Jurkat, Clone E6-1 (cell line): ENCODE results near the gene TNRC18.

Source experiments
- DNase-seq: peaks from one replicate; pipeline ENCODE4 v3.0.0-alpha.2; 2011; ENCODE audit warnings: low read depth, low spot score
- H3K4me3 ChIP-seq: 2 replicates; pipeline ENCODE4 v1.5.1; 2011; ENCODE audit warnings: mild to moderate bottlenecking, low read length, control low read depth, moderate library complexity

The TNRC18 gene

DNA sequence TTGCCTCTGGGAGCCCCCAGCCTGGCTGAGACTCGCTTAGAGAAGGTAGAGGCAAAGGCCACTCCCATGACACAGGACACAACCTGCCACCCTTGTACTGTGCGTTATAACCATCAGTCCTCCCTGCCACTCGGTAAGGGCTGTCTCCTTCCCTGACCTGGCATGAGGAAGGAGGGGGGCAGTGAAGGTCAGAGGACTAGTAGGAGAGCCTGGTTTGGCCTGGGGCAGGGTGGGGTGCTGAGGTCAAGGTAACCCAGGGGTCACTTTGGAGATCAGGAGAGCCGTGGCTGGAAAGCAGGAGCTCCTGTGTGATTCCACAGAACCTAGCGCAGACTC, 6.9 kb upstream of the TNRC18 start:
- DNase-seq = no peak
- H3K4me3 ChIP-seq = no peak overlapping the region

DNA sequence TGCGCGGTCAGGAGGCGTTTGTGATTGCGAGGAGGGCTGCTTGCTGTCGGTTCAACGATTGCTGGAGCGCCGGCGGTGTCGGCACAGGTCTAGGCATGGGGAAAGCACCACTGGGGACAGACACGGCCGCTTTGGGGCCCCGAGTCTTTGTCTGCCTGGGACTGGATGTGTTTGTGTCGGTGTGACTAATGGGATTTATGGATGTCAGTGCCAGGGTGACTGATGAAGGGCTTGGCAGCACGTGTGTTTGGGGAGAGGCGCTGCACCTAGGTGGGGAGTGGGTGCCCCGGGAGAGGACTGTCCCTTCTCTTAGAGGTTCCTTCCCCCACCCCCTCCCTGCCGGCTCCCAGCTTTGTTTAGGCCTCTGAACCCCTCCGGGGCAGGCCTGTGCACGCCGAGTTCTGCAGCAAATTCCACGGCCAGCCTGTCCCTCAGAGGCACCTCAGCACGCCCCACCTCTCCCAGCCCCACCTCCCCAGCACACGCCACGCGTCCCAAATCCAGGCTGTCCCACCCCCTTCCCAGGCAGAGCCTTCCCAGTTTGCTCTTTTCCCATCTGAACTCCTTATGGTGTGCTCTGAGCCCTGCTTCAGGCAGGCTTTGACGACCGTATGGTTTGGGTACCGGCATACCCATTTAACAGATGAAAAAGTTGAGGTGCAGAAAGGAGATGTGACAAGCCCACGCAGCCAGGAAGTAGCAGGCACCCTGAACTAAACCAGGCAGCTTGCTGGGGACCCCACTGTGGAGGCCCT, 6.4 kb upstream of the TNRC18 start:
- DNase-seq = no peak
- no peak overlapping the region for H3K4me3 ChIP-seq

DNA sequence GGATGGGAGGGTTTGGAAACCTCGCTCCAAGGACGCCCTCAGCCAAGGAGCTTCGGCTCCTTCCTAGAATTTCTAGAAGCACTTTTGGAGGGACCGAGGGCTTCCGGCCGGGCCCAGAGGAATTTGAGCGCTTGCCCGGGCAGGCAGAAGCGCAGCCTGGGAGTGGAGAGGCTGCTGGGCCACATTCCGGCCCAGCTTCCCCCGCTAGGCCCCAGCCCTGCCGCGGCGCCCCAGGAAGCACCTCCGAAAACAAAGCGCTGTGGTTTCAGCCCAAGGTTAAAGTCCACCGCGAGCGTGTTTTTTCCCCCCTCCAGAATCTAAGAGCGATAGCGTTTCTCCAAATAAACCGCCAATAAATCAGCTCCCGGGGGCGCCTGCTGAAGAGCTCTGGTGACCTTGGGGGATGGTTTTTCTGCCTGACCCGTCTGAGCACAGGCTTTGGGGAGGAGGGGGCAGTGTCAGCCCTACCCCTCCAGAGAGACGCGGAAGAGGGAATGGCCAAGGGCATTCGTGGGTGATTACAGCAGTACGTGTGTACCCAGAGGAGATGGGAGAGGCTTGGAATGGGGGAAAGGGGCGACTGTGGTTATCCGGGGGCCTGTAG, 5.7 kb upstream of the TNRC18 start:
- no peak for DNase-seq
- no peak overlapping the region for H3K4me3 ChIP-seq

DNA sequence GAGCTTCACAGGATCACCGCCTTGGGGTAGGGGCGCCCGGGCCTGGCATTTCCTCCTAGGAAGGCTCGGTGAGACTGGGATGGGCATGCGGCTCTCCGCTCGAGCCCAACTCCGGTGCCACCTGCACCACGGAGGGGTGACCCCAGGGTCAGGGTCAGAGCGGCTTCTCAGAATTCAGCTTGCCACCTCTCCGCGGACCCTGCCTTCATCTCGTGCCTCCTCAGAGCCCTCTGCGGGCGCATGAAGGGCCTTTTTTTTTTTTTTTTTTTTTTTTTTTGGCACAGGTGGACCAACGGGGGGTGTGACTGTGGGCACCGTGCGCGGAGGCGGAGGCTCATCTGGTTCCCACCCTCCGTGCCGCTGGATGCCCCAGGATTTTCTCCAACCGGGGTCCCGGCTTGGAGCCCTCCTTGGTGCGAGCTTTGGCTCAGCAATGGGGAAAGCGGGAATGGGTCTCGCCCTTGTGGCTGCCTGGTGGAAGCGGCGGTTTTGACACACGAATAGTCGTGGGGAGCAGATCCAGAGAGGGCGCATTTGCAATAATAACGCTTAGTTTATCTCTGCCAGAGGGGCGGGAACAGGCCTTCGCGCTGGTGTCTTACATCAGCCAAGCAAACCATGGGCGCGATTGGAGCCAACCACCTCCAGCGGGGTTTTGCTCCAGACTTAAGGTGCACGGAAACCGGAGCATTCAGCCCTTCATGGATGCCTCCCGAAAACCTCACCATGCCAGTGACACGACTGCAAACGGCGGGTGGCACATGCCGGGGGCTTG, 5.0 kb upstream of the TNRC18 start:
- H3K4me3 ChIP-seq = no peak overlapping the region
- no peak for DNase-seq

DNA sequence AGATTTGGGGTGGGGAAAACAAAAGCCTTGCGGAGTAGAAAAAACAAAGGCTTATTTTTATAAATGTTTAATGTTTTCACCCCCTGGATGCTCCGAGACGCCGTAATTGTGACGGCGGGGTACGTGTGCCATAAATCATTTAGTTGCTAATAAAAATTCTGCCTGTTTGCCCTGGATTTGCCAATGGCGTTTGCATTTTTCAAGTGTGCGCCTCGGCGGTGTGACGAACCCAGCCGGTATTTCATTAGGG, 2.5 kb upstream of the TNRC18 start:
- H3K4me3 ChIP-seq = no peak overlapping the region
- no peak for DNase-seq

DNA sequence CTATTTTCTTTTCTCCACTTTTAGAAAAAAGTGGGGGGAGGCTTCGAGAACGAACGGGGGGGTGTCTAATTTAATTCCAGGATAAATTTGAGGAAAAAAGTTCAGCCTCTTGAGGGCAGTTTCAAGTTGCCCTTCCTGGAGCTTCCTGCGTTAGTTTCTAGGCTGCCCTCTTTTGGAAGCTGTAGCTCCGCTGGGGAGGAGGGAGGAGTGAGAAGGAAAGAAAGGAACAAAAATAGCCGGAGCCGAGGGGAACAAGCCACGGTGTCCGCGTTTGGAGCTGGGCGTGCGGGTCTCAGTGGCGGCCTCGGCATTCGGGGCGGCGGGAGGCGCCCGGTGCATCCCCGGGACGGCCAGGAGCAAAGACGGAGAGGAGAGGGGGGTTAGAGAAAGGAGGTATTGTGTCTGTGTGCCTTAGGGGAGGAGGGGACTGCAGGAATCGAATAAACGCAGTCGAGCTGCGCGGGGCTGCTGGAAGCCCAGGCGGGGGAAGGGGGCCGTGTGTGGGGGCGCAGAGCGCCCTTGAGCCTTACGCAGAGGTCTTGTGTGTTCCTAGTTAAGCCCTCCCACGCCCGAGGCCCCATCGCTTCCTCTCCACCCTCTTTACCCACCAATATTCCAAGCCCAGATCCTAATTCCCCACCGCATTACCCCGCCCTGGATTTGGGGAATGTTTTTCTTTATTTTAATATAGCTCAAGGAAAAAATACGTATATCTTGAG, 2.0 kb upstream of the TNRC18 start:
- H3K4me3 ChIP-seq = peak overlapping the region; percentile 73
- DNase-seq = no peak

DNA sequence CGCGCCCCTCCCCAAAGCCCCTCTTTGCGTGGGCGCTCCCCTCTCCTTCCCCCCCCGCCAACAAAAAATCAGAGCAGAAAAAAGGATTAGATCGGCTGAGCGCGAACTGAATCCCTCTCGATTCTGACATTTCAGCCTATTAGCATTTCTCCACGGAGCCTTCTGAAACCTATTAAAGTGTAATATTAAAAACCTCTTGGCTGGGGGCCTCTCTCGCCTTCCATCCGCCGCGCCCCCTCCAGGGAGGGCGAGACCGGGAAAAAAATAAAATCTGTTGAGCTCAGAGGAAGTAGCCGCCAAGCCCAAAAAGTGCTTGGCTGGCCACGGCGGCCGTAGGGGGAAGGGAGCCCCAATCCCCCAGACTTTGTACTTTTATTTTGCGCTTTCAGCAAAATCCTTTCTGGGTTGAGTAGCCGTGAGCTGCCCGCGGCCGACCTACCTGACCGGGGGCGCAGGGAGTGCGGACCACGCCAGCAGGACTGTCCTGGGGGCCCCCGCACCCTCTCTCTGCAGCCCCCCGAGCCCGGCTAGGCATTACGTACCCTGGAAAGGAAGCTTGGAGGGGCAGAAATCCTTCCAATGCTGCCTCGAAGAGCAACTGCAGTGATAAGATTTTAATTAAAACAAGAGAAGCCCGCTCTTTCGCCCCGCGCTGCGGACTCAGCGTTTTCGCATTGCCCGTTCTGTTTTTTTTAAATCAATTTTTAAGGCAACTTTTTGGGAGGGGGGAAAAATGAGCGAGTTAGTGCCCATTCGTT, 1.3 kb upstream of the TNRC18 start:
- DNase-seq = no peak
- peak overlapping the region; percentile 73 for H3K4me3 ChIP-seq

DNA sequence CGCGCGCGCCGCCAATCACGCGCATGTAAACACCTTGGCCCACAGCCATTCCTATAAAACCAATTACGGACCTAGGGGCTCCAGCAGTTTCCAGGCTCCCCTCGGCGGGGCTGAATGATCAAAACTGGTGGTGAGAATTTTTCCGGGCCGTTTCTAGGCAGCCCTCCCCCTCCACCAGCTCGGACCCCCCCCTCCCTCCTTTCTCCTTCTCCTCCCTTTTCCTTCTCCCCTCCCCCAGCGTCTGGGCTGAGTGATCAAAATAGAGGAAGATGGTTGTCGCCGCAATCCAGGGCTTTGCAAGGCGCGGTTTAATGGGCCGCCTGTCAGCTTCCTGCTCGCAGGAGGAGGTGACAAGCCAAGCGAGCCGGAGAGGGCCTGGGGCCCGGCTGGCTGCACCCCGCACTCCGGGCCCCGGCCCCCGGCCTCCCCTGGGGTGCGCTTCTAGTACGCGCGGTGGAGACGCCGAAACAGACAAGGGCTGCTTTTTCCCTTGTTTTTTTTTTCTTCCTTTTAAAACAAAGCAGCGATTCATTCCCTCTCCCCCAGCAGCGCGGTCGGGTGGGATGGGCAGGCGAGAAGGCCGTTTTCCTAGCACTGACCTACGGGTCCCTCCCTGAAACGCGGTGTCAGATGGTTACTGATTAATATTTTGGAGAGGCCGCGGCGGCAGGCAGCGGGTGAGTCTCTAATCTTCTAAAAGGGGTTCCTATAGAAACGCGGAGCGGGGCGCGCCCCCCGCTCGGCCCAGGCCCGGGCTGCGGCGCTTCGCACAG, 528 bp upstream of the TNRC18 start:
- H3K4me3 ChIP-seq = peak overlapping the region; percentile 73
- DNase-seq = peak; percentile 96

DNA sequence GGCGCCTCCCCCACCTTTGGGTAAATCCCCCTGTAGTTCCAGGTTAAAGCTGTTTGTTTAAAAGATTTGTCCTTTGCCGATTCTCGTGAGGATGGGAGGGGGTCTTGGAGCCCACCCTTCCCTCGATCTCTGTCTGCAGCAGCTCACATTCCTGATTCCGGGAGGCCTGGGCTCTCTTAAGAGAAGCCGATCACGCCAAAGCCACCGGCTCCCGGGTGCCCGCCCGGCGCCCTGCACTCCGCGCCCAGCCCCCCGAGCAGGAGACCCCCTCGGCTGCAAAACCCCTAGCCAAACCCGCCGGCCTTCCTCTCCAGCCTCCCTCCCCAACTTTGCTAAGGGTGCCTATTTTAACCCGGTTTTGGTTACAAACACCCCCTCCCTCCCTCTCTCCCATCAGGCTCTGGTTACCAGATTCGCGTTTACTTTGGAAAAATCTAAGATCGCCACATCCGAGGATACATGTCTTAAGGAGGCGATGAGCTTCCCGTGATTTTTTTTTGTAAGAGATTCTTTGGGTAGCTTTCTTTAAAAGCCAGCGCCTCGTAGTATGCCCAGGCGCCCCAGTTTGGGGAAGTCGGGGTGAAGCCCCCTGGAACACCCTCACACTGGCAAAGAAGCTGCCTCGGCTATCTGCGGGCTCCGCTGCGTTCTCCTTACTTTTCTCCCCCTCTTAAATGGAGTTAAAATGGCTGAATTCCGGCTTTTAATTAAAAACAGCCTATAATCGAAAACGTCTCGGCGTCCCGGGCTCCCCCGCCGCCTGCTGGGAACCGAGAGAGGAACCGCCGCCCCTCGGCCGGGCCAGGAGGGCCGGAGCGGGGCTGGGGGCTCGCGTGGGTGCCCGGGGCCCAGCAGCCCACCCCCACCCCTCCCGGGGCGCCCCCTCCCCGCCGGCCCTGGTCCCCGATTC, 983 bp downstream of the TNRC18 start:
- no peak for DNase-seq
- peak overlapping the region; percentile 88 for H3K4me3 ChIP-seq

DNA sequence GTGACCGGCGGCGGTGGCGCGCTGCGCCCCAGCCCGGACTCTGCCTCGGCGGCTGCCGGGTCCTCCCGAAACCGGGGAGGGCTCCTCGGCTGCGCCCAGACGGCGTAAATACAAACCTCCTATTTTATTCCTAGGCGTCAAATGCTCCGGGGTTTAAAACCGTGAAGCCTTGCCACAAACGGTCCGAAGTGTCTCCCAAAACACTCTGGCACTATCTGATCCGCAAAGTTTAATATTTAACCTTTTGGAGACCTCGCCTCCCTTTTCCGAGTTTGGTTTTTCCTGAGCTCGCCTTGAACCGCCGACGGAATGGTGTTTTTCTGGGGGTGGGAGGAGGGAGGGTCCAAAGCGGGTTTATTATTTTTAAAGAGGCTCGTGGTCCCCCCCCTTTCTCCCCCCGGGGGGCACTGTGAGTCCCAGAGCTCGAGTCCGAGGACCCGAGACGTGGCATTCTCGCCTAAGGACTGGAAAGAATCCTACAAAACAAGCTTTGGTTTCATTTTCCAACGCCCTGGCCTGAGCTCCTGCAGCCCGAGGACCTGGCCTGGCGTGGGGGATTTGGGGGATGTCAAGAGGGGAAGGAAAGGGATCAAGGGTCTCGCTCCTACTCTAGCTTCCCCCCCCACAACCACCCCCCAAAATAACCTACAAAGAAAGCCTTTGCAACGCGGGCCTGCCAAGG, 1.8 kb downstream of the TNRC18 start:
- no peak for DNase-seq
- peak overlapping the region; percentile 88 for H3K4me3 ChIP-seq

DNA sequence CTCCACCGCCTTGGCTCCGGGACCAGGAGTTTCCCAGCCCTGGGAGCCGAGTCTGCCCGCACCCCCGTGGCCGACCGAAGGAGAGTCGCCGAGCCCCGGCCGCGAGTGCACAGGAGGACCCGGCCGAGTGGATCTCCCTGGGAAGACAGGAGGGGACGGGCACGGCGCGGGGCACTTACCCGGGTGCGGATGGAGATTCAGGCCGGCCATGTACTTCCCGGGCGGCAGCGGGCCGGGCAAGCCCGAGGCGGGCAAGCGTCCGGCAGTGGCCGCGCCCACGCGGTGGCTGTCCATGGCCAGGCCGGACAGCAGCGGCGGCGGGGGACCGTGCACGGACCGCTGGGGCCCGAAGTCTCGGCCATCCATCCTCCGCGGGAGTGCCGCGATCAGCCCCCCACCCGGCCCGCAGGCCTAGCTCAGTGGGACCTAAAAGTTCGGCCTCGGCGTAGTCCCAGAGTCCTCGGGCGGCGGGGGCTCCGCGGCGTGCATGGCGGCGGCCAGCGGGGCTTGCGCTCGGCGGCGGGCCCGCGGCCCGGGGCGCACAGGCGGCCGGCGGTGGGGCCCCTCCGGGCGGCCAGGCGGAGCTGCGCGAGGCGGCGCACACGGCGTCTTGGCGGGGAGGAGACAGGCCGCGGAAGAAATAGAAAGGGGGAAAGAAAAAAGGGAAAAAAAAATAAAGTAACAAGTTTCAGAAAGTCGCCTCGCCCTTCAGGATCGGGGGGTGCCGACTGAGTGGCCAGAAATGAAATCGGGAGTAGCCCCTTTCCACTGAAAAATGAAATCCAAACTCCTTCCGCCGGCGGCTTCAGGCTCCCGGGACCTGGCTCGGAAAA, 2.5 kb downstream of the TNRC18 start:
- DNase-seq = no peak
- no peak overlapping the region for H3K4me3 ChIP-seq

DNA sequence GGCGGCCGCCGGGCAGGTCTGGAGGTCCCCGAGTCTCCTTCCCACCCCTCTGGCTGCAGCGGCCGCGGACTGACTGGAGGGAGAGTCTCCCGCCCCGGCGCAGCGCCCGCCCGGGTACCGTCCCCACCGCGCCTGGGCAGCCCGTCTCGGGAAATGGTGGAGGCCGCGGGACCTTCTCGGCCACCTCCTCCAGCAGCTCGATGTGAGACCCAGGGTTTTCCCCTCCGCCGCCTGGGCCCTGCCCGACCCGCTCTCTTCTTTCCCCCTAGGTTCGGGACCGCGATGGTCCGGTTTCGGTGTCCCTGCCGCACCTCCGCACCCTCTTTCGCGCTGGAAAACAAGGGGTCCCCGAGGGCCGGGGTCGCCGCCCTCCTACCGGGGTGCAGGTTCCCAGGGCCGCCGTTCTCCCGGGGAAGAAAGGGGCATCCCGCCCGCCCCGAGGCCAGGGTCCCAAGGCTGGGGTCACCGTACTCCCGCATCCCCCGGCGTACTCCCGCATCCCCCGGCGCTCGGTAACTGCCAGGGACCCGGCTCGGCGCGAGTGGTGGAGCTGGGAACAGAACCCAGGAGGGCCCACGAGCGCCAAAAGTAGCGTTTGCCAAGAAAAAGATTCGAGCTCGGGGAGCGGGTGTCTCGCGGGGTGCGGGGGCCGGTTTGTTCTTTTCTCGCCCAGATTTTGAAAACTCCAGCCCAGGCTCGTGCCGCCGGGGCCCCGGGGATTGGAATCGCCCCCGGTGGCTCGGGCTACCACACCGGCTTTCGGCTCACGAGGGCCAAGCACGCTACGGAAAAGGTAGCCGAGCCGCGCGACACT, 3.4 kb downstream of the TNRC18 start:
- DNase-seq = no peak
- H3K4me3 ChIP-seq = no peak overlapping the region

DNA sequence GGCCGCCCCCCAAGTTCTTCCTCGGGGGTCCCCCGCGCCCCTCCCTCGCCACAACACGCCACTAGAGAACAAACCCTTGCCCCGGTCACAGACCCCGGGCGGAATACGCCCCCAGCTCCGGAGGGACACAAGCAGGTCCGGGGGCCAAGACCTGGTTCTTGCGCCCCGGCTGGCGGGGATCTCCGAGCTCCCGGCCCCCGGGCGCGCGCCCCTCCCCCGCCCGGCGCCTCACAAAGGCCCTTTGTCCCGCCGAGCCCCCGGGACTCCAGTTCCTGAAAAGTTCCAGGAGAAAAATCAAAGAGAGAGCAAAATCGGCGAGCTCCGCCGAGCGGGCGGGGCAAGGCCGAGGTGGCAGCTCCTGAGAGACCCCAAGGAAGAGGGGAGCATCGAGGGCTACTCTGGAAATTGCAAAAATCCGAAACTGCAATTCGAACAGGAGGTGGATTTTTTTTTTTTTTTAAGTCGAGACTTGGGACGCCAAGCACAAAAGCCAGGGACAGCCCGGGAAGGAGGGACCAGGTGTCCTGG, 4.0 kb downstream of the TNRC18 start:
- no peak overlapping the region for H3K4me3 ChIP-seq
- no peak for DNase-seq

DNA sequence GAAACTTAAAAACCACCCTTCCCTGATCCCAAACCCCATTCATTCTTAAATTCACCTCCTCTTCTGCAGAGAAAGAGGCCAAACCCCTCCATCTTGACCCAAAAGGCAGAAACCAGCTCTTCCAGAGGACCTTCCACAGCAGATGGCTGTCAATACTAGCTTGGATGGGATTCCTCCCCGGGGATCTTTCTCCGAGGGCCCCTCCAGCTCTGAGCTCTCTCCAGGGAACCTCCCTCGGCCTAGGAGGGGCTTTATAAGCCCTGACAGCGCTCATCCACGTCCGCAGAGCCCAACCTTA, 5.4 kb downstream of the TNRC18 start:
- DNase-seq = no peak
- H3K4me3 ChIP-seq = no peak overlapping the region
